ENCODE results near the gene MMP10.
A peak's percentile ranks its signal among the peaks of the same experiment; 100 is the strongest.

Gene MMP10

GRCh38 chr11:102780491-102780918 is at the start of gene MMP10:
MMP10 (minus strand) TSS chr11:102780628; CDS start chr11:102780591, 37 bp downstream.
- peak; percentile 24 for DNase-seq

- no peak for DNase-seq
These were observed 49.0 kb upstream of the MMP10 start for GRCh38 chr11:102829316-102830000.

- DNase-seq = no peak
These were observed 44.1 kb upstream of the MMP10 start for GRCh38 chr11:102824556-102824955.

GRCh38 chr11:102819491-102819890 is 39.1 kb upstream of the MMP10 start:
- DNase-seq = no peak

DNA sequence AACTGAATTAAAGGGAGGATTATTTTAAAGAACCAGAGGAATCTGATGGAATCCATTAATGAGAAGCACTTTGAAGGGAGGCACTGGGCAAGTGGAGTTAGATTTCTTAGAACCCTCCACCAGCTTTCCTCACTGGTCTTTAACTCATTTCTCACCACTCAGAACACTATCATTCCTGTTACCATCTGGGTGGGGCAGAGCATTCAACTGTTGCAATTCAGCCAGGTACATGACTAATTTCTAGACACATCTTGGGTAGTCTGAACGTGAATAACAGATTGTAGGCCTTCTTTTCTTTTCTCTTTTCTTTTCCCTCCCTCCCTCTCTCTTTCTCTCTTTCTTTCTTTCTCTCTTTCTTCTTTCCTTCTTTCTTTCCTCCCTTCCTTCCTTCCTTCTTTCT is 33.1 kb upstream of the MMP10 start:
- no peak for DNase-seq

DNA sequence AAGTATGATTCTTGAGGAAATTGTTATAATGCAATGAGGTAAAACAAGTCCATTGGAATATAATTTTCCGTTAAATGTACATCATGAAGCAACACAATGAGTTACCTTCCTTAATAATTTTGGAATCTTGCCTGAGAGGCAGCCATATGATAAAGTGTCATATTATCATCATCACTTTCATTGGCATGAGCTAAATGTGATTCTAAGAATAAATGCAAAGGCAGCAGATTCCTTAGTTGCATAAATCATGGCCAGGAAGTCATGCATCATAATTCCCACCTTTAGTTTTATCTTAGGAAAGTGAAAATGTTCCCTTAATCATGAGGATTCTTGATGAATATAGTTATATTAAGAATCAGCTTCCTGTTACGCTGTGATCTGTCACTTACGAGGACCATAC is 31.8 kb upstream of the MMP10 start:
- no peak for DNase-seq

GRCh38 chr11:102810950-102811660 is 30.7 kb upstream of the MMP10 start:
- peak; percentile 7 for DNase-seq

DNA sequence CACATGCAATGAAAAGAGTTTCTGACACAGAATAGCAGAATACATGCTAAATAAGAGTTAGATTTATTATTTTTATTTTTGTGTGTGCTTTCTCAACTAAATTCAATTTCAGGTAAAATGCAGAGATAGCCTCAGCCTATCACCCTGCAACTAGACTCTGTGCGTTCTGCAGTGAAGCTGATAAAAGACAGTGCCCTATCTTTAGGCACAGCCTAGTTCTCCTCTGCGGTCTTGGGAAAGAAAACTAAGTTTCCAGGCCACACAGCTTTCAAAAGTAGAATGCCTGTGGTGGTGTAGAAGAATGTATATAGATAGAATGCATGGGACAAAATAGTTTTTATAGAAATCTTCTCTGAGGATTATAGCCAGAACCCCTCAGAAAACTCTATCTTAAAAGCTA is 29.5 kb upstream of the MMP10 start:
- DNase-seq = peak; percentile 78

DNA sequence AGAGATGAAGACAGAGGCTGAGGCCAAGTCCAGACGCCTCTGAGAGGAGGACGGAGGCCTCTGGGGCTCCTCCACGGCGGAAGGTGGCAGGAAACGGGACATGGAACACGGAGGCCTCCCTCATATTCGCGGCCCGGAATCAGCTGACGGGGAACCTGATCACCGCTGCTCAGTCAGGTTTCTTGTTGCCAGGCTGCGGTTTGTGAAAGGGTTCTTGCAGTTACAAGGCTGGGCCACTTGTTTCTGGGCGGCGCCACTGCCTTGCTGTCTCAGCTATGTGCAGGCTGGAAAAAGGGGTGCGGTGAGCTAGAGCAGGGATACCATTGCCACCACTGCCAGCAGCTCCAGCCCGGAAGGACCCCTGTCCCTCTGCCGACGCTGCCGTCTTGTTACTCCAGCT is 27.5 kb upstream of the MMP10 start:
- DNase-seq = peak; percentile 64

DNA sequence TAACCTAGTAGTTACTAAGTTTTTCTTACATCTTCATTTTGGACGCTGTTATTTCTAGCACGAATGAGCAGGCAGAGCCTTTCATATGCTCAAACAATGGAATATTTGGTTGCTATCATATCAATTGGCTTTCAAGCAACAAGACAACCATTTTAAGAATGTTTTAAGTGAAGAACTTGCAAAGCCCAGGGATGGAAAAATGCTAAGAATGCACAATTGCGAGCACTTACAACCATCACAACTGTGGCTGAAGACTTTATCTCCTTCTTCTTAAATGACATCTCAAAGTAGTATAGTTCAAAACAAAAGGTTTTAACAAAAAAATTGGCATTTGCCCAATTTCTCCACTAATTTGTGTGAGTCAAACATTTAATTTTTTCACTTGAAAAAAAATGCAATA is 25.9 kb upstream of the MMP10 start:
- DNase-seq = no peak

GRCh38 chr11:102802341-102802740 is 21.9 kb upstream of the MMP10 start:
- DNase-seq = peak; percentile 9

DNA sequence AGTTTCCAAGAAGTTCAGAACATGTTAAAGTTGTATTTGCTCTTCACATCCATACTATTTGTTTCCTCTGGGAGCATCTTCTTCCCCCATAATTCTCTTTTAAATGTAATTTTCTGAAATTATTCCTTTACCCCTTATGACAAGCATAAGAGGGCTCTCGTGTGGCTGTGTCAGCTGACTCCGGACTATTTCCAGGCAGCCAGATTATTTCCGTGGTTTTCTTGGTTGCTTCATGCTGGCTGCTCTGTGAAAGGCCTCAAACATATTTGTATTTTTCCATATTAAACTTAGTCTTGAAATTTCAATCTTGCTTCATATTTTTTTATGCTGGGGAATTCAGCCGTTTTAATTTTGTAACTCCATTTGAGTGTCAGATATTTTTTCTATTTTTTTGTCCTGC is 20.3 kb upstream of the MMP10 start:
- DNase-seq = no peak

GRCh38 chr11:102799681-102800340 is 19.4 kb upstream of the MMP10 start:
- no peak for DNase-seq

- no peak for DNase-seq
These were observed 17.8 kb upstream of the MMP10 start, which contains the start of gene MMP1 for GRCh38 chr11:102798012-102798746. MMP1 (minus strand) TSS chr11:102798160; CDS start chr11:102798092, 68 bp downstream.

DNA sequence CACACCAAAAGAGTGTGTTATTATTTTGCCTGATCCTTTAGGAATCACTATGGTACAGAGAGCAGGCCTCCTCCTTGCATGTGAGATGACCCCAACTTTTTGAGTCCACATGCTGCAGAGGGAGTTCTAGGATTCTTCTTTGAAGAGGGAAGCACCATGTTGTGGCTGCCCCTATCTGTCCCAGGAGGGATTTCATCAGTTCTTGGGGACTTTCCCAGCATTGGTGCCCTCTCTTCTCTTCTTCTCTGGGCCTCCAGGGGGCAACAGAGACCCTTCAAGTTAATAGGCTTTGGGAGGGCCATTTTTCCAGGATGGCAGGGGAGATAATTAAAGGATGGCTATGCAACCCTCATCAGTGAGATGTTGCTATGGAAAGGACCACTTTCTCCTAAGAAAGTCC is 14.0 kb upstream of the MMP10 start:
- peak; percentile 68 for DNase-seq

DNA sequence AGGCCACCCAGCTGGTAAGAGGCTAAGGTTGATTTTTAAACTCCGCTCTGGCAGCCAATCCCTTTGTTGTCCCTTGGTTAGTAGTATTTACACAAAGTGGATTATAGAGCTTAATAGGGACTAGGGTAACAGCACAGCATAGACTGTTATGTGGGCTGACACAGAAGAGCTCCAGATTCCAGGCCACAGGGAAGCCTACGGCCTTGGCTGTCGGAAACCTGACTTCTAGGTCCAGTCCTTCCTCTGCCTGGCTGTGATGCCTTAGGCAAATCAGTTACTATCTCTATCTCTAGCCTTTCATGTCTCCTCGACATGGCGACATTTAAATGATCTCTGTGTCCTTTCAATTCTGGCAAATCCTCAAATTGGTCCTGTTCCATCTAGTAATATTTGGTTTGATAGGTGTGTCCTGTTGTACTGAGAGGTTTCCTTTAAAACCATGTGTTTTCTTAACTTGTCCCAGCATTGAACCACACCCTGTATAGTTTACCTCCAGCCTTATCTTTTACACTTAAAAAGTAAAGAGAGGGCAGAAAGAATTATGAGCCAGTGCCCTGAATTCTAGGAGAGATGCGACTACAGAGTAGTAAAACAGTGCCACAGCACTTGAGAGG is 13.4 kb upstream of the MMP10 start:
- DNase-seq = no peak

DNA sequence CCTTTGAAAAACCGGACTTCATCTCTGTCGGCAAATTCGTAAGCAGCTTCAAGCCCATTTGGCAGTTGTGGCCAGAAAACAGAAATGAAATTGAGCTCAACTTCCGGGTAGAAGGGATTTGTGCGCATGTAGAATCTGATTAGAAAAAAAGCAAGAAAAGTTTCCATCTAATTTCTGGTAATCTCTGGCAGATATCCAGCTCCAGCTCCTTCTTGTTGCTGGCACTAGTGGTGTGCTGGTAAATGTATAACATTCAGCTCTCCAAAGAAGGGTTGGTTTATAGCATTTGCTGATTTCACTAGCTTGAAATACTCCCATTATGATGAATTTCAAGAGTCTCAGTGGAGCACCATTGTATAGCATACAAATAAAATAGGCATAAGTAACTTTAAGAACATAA is 12.2 kb upstream of the MMP10 start:
- no peak for DNase-seq

DNA sequence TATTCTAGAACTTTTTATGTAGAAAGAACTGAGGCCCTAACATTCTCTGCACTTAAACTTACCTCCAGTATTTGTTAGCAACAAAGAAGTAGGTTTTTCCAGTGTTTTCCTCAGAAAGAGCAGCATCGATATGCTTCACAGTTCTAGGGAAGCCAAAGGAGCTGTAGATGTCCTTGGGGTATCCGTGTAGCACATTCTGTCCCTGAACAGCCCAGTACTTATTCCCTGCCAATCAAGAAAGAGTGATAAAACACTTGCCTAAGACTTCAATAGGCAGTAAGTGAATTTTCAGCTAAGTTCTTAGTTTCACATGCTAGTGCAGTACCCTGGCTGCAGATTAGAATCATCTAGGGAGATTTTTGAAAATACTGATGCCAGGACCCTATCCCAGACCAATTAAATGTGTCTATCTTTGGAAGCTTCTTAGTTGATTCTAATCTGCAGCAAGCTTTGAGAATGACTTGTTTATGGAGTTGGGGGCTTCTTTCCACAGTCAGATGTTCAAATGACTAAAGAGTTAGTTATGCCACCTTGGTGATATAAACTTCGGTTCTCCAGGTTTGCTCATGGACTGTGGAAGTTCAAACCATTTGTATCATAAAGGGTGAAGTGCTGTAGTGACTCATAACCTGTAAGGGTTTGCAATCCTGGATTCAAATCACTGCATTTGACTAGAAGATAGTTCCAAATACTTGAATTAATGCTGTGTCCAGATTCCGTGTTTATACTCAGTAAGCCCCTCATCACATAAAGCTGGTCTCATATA is 11.0 kb upstream of the MMP10 start:
- DNase-seq = no peak

- DNase-seq = no peak
These were observed 8.0 kb upstream of the MMP10 start for GRCh38 chr11:102788334-102788995.

GRCh38 chr11:102784380-102784779 is 4.0 kb upstream of the MMP10 start:
- no peak for DNase-seq

- no peak for DNase-seq
These were observed 3.3 kb upstream of the MMP10 start for GRCh38 chr11:102783720-102784119.

All from hematopoietic multipotent progenitor cell treated with erythropoietin and hydrocortisone succinate and interleukin-3 and kit ligand, for 6 days (in vitro differentiated cells).